ENCODE measurements around the gene FRMPD4. TPM values are rescaled to one million over a fixed set of nuclear protein-coding genes. Genes with fewer than 3 reads are reported as not detected.

Gene FRMPD4
- total and polyA plus RNA-seq, 2 experiments from 2014 or later = 0.19 to 0.80 TPM

- DNase-seq (ENCODE audit: low spot score) (no peak), ATAC-seq (no peak)
- Histone ChIP-seq H4K20me1 (replicated peaks; ENCODE audit: insufficient read depth) (no peaks in the 10 kb centered on the region), H3K4me1 (ENCODE audit: insufficient read depth) (peaks cover 11% of the 10 kb centered on the region; the same call in 1 of the 2 replicates), H3K4me2 (no peak overlapping the region), H3K27ac (ENCODE audit: low read depth) (no peak overlapping the region), H3K9me2 (ENCODE audit: insufficient read depth) (no peaks in the 10 kb centered on the region), H3K27me3 (ENCODE audit: insufficient read depth) (no peaks in the 10 kb centered on the region), H3K79me2 (replicated peaks; ENCODE audit: insufficient read depth) (no peaks in the 10 kb centered on the region), H3K36me3 (ENCODE audit: insufficient read depth) (no peaks in the 10 kb centered on the region), H3F3A (replicated peaks; ENCODE audit: low read depth) (no peaks in the 10 kb centered on the region), H2AFZ (no peak overlapping the region), H3K4me3 (no peak overlapping the region)
- H3K4me3 Mint-ChIP-seq = no peak overlapping the region
- no peaks in the 10 kb centered on the region for H3K27me3 Mint-ChIP-seq (ENCODE audit: insufficient read depth, low read depth, poor library complexity)
- H3K9me3 Mint-ChIP-seq = no peaks in the 10 kb centered on the region
- H3K27ac Mint-ChIP-seq = no peak overlapping the region
- H3K4me1 Mint-ChIP-seq = peaks cover 2% of the 10 kb centered on the region; the same call in 1 of the 3 replicates
- no peak for TF ChIP-seq EZH2 (IDR thresholded peaks at IDR 0.05; ENCODE audit: low read depth, unreplicated experiment)
- no peak for TF ChIP-seq CREB1 (CRISPR knock-in tag; IDR thresholded peaks at IDR 0.05; ENCODE audit: low read depth)
- no peak for TF ChIP-seq ZNF462 (CRISPR knock-in tag; IDR thresholded peaks at IDR 0.05)
- no peak for TF ChIP-seq NANOG (IDR thresholded peaks at IDR 0.05; ENCODE audit: borderline replicate concordance)
- no peak for TF ChIP-seq REST (IDR thresholded peaks at IDR 0.05; ENCODE audit: unreplicated experiment)
- no peak for TF ChIP-seq CTCF (conservative IDR thresholded peaks at IDR 0.05; ENCODE audit: low read depth in 2 of 2)
- no peak for TF ChIP-seq ZNF331 (CRISPR knock-in tag; IDR thresholded peaks at IDR 0.05; ENCODE audit: low read depth)
- TF ChIP-seq JUNB (IDR thresholded peaks at IDR 0.05; ENCODE audit: unreplicated experiment) = no peak
- no peak for TF ChIP-seq POLR2AphosphoS5 (IDR thresholded peaks at IDR 0.05; ENCODE audit: low read depth)
- TF ChIP-seq STAT1 (IDR thresholded peaks at IDR 0.05; ENCODE audit: unreplicated experiment) = no peak
- TF ChIP-seq ZNF114 (CRISPR knock-in tag; IDR thresholded peaks at IDR 0.05) = no peak
- TF ChIP-seq, protein P1, sequence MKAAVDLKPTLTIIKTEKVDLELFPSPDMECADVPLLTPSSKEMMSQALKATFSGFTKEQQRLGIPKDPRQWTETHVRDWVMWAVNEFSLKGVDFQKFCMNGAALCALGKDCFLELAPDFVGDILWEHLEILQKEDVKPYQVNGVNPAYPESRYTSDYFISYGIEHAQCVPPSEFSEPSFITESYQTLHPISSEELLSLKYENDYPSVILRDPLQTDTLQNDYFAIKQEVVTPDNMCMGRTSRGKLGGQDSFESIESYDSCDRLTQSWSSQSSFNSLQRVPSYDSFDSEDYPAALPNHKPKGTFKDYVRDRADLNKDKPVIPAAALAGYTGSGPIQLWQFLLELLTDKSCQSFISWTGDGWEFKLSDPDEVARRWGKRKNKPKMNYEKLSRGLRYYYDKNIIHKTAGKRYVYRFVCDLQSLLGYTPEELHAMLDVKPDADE (IDR thresholded peaks at IDR 0.05) = no peak
- no peak for TF ChIP-seq EZH2phosphoT487 (IDR thresholded peaks at IDR 0.05; ENCODE audit: unreplicated experiment)
- H3K36me3 Mint-ChIP-seq (ENCODE audit: low read depth) = no peaks in the 10 kb centered on the region
These were observed 351.1 kb downstream of the FRMPD4 start for GRCh38 chrX:12489341-12489740.

All from GM23338 (cell line).